Caki2 (cell line): Measurements from ENCODE around the gene GLTPD2. TPM values are rescaled to one million over a fixed set of nuclear protein-coding genes. Genes with fewer than 3 reads are reported as not detected.
A peak's percentile ranks its signal among the peaks of the same experiment; 100 is the strongest.
"Not testable (repeated sequence)": the region's sequence is repeated elsewhere in the genome, so short reads cannot be mapped to it uniquely, and the experiment has no call there.

Source experiments
- DNase-seq: peaks from one replicate; pipeline ENCODE4 v3.0.0-alpha.2; 2015; ENCODE audit warnings: low read depth
- in situ Hi-C: cut with HindIII; loops from 2 replicates; pipeline ENCODE4 v1.10.0; 2016; ENCODE audit warnings: low sequenced_read_pairs, low pct_unique_long_range_greater_than_20kb, mixed read lengths
- total RNA-seq: library from RNA; depleted of rRNA; stranded (reverse); fragments of >200 nt; shearing (Covaris generic); gene quantifications from 2 replicates; pipeline ENCODE4 v1.2.3, GENCODE V29; 2014; ENCODE audit warnings: low replicate concordance

The GLTPD2 gene
- total RNA-seq, 1 experiment from 2014 or later: not detected

- in situ Hi-C loops: no loop called here
- DNase-seq: peak; percentile 37
These were observed 11.9 kb downstream of the GLTPD2 start for GRCh38 chr17:4800462-4801196.

- in situ Hi-C loops: no loop called here
- no peak for DNase-seq
These were observed 13.5 kb downstream of the GLTPD2 start, which contains the start of gene C17orf114 for GRCh38 chr17:4802228-4802627. Gene C17orf114, minus strand, starts transcription at chr17:4802328.

- no peak for DNase-seq
- in situ Hi-C loops: no loop called here
These were observed 17.7 kb downstream of the GLTPD2 start for GRCh38 chr17:4806456-4806776.

GRCh38 chr17:4806777-4807604 is 18.2 kb downstream of the GLTPD2 start, which contains the start of gene PLD2:
Gene PLD2, plus strand, starts transcription at chr17:4807152. Its CDS starts 621 bp downstream, at chr17:4807773.
- peak; percentile 49 for DNase-seq
- in situ Hi-C loops: no loop called here

- DNase-seq: no peak
- in situ Hi-C loops: no loop called here
These were observed 19.0 kb downstream of the GLTPD2 start for GRCh38 chr17:4807605-4808377.

GRCh38 chr17:4808378-4808767 is 19.6 kb downstream of the GLTPD2 start:
- in situ Hi-C loops: no loop called here
- no peak for DNase-seq

- in situ Hi-C loops: no loop called here
- no peak for DNase-seq
These were observed 22.0 kb downstream of the GLTPD2 start for GRCh38 chr17:4810696-4811290.

GRCh38 chr17:4811471-4811870 is 22.7 kb downstream of the GLTPD2 start:
- in situ Hi-C loops: no loop called here
- DNase-seq: no peak

GRCh38 chr17:4812690-4813089 is 23.9 kb downstream of the GLTPD2 start:
- in situ Hi-C loops: no loop called here

GRCh38 chr17:4815043-4815675 is 26.4 kb downstream of the GLTPD2 start:
- no peak for DNase-seq
- in situ Hi-C loops: no loop called here

More at GRCh38 chr17:4812690-4813089, 23.9 kb downstream of the GLTPD2 start:
- DNase-seq: no peak

- DNase-seq: no peak
- in situ Hi-C loops: no loop called here
These were observed 28.1 kb downstream of the GLTPD2 start for GRCh38 chr17:4816826-4817225.

GRCh38 chr17:4818276-4818675 is 29.5 kb downstream of the GLTPD2 start:
- no peak for DNase-seq
- in situ Hi-C loops: no loop called here

- no peak for DNase-seq
- in situ Hi-C loops: no loop called here
These were observed 34.1 kb downstream of the GLTPD2 start for GRCh38 chr17:4822835-4823234.

- in situ Hi-C loops: no loop called here
- DNase-seq: no peak
These were observed 34.8 kb downstream of the GLTPD2 start for GRCh38 chr17:4823373-4824089.

GRCh38 chr17:4827399-4827798 is 38.6 kb downstream of the GLTPD2 start:
- in situ Hi-C loops: no loop called here
- DNase-seq: no peak

- DNase-seq, in situ Hi-C loops: not testable (repeated sequence)
These were observed 44.0 kb downstream of the GLTPD2 start for GRCh38 chr17:4832829-4833177.

GRCh38 chr17:4833178-4833940 is 44.6 kb downstream of the GLTPD2 start, which contains the start of gene MINK1:
Gene MINK1, plus strand, starts transcription at chr17:4833340. Its CDS starts 244 bp downstream, at chr17:4833584.
- in situ Hi-C loops: no loop called here
- DNase-seq: peak; percentile 95
